ENCODE data around the gene EFCC1. TPM values are rescaled to one million over a fixed set of nuclear protein-coding genes. Genes with fewer than 3 reads are reported as not detected.

Gene EFCC1
- total RNA-seq, 1 donor, result not detected

GRCh38 chr3:129009266-129009665 lies 8.2 kb downstream of the EFCC1 start:
- no peak overlapping the region for H2AFZ ChIP-seq (ENCODE audit: low read length)
- H3K4me3 ChIP-seq (ENCODE audit: insufficient read depth, low read length), result no peak overlapping the region
- no peak for DNase-seq (ENCODE audit: insufficient read length, low spot score, missing footprints)
- no peaks in the 10 kb centered on the region for H3K9me3 ChIP-seq (ENCODE audit: low read depth, low read length)
- H3K36me3 ChIP-seq (ENCODE audit: insufficient read depth, low read length), result no peaks in the 10 kb centered on the region
- H3K27me3 ChIP-seq (ENCODE audit: insufficient read depth, low read length), result peaks cover 25% of the 10 kb centered on the region
- no peaks in the 10 kb centered on the region for H3K4me1 ChIP-seq (ENCODE audit: insufficient read depth, low read length)
- H3K79me2 ChIP-seq (ENCODE audit: insufficient read depth, low read length), result no peaks in the 10 kb centered on the region
- no peaks in the 10 kb centered on the region for H4K20me1 ChIP-seq (ENCODE audit: insufficient read depth, low read length)
- no peak overlapping the region for H3K27ac ChIP-seq (ENCODE audit: low read depth, low read length)
- no peak for TF ChIP-seq CTCF (IDR thresholded peaks at IDR 0.05; ENCODE audit: extremely low read depth, low read depth, low read length)
- H3K4me2 ChIP-seq (ENCODE audit: insufficient read depth, low read length), result no peak overlapping the region

- no peak overlapping the region for H3K27ac ChIP-seq (ENCODE audit: low read depth, low read length)
- no peaks in the 10 kb centered on the region for H3K4me1 ChIP-seq (ENCODE audit: insufficient read depth, low read length)
- H3K79me2 ChIP-seq (ENCODE audit: insufficient read depth, low read length), result no peaks in the 10 kb centered on the region
- no peak overlapping the region for H3K4me3 ChIP-seq (ENCODE audit: insufficient read depth, low read length)
- no peak overlapping the region for H3K4me2 ChIP-seq (ENCODE audit: insufficient read depth, low read length)
- no peaks in the 10 kb centered on the region for H3K9me3 ChIP-seq (ENCODE audit: low read depth, low read length)
- TF ChIP-seq CTCF (IDR thresholded peaks at IDR 0.05; ENCODE audit: extremely low read depth, low read depth, low read length), result no peak
- H2AFZ ChIP-seq (ENCODE audit: low read length), result no peak overlapping the region
- H3K27me3 ChIP-seq (ENCODE audit: insufficient read depth, low read length), result peaks cover 18% of the 10 kb centered on the region
- no peaks in the 10 kb centered on the region for H4K20me1 ChIP-seq (ENCODE audit: insufficient read depth, low read length)
- H3K36me3 ChIP-seq (ENCODE audit: insufficient read depth, low read length), result no peaks in the 10 kb centered on the region
- peak; percentile 44 for DNase-seq (ENCODE audit: insufficient read length, low spot score, missing footprints)
Observed at GRCh38 chr3:129010310-129010956, 9.3 kb downstream of the EFCC1 start.

- Histone ChIP-seq H3K4me3 (ENCODE audit: insufficient read depth, low read length) (no peak overlapping the region), H3K4me2 (ENCODE audit: insufficient read depth, low read length) (no peak overlapping the region), H3K27ac (ENCODE audit: low read depth, low read length) (no peak overlapping the region), H3K4me1 (ENCODE audit: insufficient read depth, low read length) (no peaks in the 10 kb centered on the region), H3K36me3 (ENCODE audit: insufficient read depth, low read length) (no peaks in the 10 kb centered on the region), H2AFZ (ENCODE audit: low read length) (no peak overlapping the region), H3K27me3 (ENCODE audit: insufficient read depth, low read length) (peaks cover 3% of the 10 kb centered on the region), H3K79me2 (ENCODE audit: insufficient read depth, low read length) (no peaks in the 10 kb centered on the region), H3K9me3 (ENCODE audit: low read depth, low read length) (no peaks in the 10 kb centered on the region), H4K20me1 (ENCODE audit: insufficient read depth, low read length) (no peaks in the 10 kb centered on the region)
- DNase-seq (ENCODE audit: insufficient read length, low spot score, missing footprints), result peak; percentile 51
- TF ChIP-seq CTCF (IDR thresholded peaks at IDR 0.05; ENCODE audit: extremely low read depth, low read depth, low read length), result no peak
Observed at GRCh38 chr3:129013491-129013891, 12.4 kb downstream of the EFCC1 start.

GRCh38 chr3:129014148-129014547 lies 13.0 kb downstream of the EFCC1 start:
- Histone ChIP-seq H3K36me3 (ENCODE audit: insufficient read depth, low read length) (no peaks in the 10 kb centered on the region), H4K20me1 (ENCODE audit: insufficient read depth, low read length) (no peaks in the 10 kb centered on the region), H2AFZ (ENCODE audit: low read length) (no peak overlapping the region), H3K4me3 (ENCODE audit: insufficient read depth, low read length) (no peak overlapping the region), H3K4me1 (ENCODE audit: insufficient read depth, low read length) (no peaks in the 10 kb centered on the region), H3K79me2 (ENCODE audit: insufficient read depth, low read length) (no peaks in the 10 kb centered on the region), H3K9me3 (ENCODE audit: low read depth, low read length) (no peaks in the 10 kb centered on the region), H3K27me3 (ENCODE audit: insufficient read depth, low read length) (peaks cover 3% of the 10 kb centered on the region), H3K4me2 (ENCODE audit: insufficient read depth, low read length) (no peak overlapping the region), H3K27ac (ENCODE audit: low read depth, low read length) (no peak overlapping the region)
- DNase-seq (ENCODE audit: insufficient read length, low spot score, missing footprints), result peak; percentile 47
- TF ChIP-seq CTCF (IDR thresholded peaks at IDR 0.05; ENCODE audit: extremely low read depth, low read depth, low read length), result no peak
